NK-92 treated with Interleukin-12 subunit alpha and Interleukin-12 subunit beta, amount 100 ng/mL, for 24 hours (cell line): Measurements from ENCODE around the gene ZG16.
A peak's percentile ranks its signal among the peaks of the same experiment; 100 is the strongest.

Source experiments
- DNase-seq: peaks from one replicate; lab custom pipeline; 2025; lab: John Stamatoyannopoulos, UW

The ZG16 gene

DNA sequence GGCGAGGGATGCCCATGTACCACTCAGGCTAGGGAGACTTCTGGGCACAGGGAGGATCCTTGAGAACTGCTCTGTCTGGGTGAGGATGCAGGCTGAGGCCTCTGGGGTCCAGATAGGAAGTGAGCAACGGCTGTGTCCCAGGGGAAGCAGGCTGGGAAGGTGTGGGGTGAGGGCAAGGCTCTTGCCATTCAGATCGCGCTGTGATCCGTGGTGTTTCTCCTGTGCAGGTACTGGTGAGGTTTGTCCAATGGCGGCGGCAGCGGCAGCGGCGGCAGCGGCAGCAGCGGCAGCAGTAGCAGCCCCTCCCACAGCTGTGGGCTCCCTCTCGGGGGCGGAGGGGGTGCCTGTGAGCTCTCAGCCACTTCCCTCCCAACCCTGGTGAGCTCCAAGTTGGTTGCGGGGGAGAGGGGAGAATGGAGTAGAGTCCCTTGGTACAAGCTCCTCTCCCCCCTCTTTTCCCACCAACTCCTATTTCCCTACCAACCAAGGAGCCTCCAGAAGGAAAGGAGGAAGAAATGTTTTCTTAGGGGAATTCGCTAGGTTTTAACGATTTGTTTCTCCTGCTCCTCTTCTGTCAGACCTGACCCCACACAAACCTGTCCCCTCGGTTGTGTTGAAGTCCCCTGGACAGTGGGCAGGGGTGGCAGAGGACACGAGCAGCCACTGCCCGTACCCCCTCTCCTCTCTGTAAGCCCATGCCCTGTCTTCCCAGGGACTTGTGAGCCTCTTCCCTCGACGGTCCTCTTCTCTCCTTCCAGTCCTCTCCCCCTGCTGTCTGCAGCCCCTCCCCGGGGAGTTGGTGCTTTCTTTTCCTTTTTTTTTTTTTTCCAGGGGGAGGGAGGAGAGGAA, 32.0 kb downstream of the ZG16 start:
- DNase-seq, result no peak

DNA sequence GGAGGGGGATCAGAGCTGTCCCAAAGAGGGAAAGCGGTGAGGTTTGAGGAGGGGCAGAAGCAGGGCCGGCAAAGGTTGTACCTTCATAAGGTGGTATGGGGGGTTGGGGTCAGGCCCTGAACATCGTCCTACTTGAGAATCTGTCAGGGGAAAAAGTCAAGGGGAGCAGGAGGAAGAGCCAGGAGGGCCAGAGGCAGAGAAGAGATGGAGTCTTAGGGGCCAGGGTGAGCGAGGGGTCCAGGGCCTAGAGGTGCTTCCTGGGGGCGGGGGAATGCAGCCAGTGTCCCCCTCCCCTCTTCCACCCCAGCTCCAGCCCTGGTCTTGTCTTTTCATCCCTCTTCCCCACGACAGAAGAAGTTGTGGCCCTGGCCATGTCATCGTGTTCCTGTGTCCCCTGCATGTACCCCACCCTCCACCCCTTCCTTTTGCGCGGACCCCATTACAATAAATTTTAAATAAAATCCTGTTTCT, 32.7 kb downstream of the ZG16 start:
- no peak for DNase-seq

DNA sequence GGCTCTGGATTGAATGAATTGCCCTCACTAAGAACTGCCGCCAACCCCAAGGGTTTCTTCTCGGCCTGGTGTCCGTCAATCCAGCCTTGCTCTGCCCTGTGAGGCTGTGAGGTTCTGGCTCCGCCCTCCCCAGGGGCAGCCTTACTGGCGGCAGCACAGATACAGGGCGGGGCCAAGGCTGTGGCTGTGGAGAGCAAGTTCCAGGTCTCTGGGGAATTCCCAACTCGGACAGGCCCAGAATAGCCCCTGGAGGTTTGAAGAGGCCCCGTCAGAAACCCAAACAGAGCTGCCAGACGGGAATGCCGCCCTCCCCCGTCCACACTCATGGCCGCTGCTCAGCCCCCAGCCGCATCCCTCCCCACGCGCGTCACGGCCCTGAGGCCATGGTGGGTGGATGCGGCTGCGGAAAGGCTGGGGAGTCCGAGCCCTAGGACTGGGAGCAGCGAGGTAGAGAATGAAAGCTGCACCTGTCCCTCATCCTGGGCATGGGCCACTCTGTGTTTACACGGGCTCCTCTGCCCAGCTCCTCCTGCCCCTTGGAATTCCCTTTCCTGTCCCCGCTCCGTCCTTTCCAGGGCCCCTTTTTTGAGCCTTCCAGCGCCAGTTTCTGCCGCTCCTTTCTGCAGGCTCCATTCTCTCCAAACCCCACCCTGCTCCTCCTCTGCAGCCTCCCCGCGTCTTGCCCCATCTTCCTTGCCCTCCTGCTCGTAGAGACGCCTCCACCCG, 33.3 kb downstream of the ZG16 start:
- no peak for DNase-seq

DNA sequence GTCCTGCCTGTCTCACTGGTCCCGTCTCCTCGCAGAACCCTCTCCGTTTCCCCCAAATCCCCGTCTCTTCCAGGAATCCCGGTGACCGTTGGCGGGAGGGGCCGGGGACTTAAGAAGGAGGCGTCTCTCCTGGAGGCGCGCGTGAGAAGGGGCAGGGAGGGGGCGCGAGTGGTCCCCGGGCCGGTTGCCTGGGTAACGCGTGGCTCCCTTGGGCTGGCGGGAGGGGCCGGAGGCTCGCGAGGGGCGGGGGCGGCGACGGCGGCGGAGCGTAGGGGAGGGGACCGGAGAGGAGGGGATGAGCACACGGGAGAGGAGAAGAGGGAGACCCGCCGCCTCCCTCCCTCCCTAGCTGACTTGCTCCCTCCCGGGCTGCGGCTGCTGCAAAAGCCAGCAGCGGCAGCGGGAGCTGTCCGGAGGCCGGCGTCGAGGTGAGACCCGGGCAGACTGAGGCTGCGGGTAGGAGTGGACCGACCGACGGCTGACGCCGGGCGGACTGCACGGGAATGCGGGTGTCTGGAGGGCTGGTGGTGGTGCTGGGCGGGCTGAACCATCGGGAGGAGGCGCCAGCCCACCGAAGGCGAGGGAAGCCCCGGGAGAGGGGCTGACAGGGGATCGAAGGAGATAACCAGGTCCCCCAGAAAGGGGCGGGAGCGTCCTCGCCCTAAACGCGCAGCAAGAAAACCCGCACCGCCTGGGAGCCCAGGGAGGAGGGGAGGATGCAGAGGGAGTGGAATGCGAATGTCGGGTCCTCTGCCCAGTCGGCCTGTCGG, 34.0 kb downstream of the ZG16 start, which contains the start of gene PRRT2:
PRRT2 (plus strand) TSS at position 298 of the 770 bp plus-strand sequence. CDS start 862 bp downstream, outside the sequence.
- DNase-seq, result no peak

DNA sequence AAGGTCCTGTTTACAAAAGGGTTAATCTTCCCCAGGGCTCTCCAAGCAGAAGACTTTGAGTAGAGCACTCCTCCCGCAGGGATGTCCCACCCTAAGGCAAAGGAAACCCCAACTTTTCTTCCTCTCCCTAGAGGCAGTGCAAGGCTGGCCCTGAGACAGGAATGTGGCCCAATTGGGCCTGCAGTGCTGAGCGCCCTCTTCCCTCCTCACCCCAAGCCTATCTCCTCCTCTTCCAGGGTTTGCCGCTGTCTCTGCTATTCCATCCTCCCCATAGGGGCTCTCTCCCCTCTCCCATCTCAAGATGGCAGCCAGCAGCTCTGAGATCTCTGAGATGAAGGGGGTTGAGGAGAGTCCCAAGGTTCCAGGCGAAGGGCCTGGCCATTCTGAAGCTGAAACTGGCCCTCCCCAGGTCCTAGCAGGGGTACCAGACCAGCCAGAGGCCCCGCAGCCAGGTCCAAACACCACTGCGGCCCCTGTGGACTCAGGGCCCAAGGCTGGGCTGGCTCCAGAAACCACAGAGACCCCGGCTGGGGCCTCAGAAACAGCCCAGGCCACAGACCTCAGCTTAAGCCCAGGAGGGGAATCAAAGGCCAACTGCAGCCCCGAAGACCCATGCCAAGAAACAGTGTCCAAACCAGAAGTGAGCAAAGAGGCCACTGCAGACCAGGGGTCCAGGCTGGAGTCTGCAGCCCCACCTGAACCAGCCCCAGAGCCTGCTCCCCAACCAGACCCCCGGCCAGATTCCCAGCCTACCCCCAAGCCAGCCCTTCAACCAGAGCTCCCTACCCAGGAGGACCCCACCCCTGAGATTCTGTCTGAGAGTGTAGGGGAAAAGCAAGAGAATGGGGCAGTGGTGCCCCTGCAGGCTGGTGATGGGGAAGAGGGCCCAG, 34.9 kb downstream of the ZG16 start:
- DNase-seq, result no peak

DNA sequence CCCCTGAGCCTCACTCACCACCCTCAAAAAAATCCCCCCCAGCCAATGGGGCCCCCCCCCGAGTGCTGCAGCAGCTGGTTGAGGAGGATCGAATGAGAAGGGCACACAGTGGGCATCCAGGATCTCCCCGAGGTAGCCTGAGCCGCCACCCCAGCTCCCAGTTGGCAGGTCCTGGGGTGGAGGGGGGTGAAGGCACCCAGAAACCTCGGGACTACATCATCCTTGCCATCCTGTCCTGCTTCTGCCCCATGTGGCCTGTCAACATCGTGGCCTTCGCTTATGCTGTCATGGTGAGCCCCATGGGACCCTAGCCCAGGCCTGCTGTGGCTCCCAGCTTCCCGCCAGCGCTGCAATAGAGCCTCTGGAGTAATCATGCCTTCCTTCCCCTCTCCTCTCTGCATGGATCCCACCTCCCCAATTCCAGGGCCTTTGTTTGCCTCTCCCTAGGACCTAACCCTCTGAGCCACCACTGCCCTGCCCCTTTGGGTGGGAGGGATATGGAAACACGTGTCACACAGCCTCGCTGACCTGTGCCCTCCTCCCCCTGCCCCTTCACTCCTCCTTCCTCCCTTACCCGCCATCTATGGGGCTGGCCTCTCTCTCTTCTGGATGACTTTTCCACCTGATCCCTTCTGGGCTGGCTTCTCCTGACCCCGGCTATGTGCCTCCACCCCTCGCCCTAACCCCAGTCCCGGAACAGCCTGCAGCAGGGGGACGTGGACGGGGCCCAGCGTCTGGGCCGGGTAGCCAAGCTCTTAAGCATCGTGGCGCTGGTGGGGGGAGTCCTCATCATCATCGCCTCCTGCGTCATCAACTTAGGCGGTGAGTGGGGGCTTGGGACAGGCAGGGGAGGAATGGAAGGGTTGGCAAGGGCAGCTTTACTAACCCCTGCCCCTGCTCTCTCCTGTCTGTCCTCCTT, 35.8 kb downstream of the ZG16 start:
- no peak for DNase-seq

DNA sequence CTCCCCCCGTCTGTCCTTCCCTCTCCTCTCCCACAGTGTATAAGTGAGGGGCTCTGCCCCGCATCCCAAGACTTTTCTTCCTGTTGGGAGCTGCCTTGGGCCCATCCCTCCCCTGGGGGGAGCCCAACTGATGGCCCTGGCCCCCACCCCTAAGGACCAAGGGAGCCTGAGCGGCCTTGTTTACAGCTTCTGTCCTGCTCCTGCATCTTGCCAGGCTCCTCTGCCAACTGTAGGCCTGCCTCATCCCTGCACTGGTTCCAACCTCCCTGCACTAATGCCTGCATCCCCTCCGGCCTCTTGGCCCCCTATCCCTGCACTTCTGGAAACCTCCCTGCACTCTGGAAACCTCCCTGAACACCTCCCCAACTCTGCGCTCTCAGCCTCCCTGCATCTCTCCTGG, 36.5 kb downstream of the ZG16 start:
- no peak for DNase-seq

DNA sequence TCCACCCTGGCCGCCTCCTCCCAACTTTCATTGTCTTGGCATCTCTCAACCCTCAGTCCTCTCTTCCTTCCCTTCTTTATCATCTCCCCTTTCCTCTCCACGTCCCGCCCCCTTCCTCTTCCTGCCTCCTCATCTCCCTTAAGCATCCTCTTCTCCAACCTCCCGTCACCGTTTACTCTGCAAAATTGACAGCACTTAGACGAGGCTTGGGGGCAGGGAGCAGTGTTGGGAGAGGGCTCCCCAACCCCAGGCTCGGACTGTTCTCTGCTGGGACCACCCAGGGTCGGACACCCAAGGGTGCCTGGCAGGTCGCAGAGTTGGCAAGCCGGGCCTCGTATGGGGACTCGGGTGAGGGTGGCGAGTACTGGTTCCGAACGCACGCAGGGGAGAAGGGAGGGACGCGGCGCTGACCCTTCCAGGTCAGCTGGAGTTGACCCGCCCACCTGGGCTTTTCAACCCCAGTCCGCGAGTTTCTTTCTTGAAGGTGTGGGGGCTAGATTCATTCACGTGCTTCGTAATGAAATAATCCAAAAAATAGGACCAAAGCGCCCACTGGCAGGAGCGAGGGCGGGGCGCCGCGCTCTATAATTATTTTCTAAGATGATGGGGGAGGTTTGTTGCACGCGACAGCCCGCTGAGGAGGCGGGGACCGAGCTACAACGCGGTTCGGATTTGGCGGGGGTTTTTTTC, 37.1 kb downstream of the ZG16 start:
- no peak for DNase-seq

DNA sequence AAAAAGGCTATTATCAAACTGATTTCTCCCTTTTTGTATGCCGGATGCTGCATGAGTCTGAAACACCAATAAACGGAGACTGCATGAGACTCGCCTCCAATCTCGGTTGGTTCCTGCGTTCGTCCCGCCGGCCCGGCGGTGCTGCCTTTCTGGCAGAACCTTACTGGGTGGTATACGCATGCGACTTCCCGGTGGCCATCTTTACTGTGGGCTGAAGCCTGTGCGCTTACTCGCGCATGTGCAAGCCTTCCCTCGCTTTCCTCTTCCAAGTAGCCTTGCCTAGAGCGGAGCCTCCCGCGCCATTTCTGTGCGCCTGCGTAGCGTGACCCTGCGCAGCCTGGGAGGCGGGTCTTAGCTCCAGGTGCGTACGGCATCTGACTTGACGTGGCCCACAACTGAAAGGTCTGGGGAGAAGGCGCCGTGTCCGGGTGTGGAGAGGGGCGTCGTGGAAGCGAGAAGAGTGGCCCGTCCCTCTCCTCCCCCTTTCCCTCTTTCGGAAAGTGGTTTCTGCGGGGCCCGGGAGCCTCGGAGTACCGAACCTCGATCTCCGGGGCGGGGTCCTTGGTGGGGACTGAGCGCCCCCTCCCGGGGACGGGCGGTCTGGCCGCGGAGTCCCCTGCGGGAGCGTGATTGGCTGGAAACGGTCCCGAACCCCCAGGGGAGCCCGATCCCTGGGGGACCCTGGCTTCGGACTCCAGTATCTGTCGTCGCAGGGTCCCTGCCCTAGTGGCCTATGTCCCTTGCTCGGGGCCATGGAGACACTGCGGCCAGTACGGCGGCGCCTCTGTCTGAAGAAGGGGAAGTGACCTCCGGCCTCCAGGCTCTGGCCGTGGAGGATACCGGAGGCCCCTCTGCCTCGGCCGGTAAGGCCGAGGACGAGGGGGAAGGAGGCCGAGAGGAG, 38.0 kb downstream of the ZG16 start, which contains the start of gene PAGR1:
PAGR1 (plus strand) TSS at position 360 of the 901 bp plus-strand sequence; CDS start at position 734, 374 bp downstream.
- DNase-seq, result peak; percentile 98

DNA sequence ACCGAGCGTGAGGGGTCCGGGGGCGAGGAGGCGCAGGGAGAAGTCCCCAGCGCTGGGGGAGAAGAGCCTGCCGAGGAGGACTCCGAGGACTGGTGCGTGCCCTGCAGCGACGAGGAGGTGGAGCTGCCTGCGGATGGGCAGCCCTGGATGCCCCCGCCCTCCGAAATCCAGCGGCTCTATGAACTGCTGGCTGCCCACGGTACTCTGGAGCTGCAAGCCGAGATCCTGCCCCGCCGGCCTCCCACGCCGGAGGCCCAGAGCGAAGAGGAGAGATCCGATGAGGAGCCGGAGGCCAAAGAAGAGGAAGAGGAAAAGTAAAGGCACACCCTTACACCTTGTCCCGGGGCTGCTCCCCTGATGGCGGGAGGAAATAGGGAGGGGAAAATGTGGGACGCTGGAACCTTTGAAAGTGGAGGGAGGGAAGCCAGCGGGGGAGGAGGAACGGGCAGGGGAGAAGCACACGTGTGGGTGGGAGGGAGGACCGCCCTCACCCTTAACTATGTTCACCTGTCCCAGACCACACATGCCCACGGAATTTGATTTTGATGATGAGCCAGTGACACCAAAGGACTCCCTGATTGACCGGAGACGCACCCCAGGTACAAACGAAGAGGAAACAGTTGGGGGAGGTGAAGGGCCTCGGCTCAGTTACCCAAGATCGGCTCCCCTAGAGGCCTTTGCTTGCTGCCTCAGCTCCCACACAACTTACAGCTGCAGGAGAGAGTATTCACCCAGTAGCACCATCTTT, 38.8 kb downstream of the ZG16 start:
- peak; percentile 60 for DNase-seq

DNA sequence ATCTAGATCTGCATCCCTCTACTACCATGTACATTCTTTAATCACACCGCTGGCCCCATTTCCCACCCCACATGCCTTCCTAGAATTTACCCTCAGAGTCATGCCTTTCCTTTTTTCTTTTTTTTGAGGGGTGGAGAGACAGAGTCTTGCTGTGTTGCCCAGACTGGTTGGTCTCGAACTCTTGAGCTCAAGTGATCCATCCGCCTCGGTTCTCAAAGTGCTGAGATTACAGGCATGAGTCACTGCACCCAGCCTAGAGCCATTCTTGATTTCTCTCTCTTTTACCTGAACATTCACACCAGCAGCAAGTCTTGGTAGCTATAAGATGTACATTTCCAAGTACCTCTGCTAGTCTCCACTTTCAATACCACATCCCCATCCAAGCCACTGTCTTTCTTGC, 40.0 kb downstream of the ZG16 start:
- DNase-seq, result no peak

DNA sequence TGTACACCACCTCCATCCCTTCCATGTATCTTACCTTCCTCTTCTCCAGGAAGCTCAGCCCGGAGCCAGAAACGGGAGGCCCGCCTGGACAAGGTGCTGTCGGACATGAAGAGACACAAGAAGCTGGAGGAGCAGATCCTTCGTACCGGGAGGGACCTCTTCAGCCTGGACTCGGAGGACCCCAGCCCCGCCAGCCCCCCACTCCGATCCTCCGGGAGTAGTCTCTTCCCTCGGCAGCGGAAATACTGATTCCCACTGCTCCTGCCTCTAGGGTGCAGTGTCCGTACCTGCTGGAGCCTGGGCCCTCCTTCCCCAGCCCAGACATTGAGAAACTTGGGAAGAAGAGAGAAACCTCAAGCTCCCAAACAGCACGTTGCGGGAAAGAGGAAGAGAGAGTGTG, 41.5 kb downstream of the ZG16 start:
- DNase-seq, result no peak

DNA sequence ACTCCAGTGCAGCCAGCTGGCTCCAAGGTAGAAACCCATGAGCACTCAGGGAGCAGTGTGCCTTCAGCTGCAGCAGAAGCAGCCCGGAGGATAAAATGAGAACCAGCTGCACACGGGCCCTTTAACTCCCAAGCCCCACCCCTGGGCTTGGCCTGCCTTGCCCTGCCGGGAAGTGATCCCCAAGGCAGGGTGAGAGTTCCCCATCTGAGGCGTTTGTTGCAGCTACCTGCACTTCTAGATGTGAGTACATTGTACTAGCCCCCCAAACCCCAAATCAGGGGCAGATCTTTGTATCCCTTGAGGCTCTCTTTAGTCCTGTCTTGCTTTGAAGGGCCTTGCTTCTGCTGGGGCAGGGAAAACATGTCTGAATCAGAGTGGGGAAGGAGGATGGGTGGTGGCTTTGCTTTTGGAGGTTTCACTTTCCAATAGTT, 42.2 kb downstream of the ZG16 start, which contains the start of gene MVP:
MVP (plus strand) TSS at position 192 of the 431 bp plus-strand sequence. CDS start 10,088 bp downstream, outside the sequence.
- DNase-seq, result no peak

DNA sequence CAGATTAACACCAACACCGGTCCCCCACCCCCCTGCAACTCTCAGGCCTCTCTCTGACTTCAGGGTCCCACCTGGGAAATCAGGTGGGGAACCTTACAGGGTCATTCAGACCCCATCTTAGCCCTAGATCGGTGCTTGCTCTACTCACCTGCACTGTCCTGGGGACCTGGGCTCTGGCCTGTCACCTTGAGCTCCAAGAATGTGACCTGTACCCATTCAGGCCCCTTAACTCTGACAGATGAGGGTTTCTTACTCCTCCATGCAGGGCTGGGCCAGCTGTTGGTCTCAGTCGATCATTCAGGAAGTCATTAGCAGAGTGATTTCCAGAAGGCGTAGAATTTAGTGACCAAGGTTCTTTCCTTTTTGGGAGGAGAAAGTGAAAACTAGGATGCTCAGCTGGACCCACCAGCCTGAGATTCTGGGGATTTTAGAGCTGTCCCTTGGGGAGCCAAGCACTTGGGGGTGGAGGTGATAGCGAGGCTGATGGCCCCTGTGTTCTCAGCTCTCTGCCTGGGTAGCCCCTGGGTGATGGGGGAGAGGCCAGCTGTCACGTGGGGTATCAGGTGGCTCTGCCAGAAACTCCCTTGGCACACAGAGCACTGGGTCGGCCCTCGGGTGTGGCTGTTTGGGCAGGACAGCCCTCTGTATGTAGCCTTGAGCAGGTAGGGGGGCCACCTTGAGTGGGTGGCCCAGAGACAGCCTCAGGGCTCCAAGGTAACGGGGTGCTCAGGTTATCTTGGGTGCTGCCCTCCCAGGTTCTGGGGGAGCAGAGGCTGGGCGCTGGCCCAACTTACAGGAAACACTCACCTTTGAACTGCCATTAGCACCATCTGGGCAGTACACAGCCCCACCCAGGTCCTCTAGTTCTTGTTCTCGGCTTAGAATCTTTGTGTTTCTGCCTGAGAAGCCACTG, 42.9 kb downstream of the ZG16 start:
- no peak for DNase-seq

DNA sequence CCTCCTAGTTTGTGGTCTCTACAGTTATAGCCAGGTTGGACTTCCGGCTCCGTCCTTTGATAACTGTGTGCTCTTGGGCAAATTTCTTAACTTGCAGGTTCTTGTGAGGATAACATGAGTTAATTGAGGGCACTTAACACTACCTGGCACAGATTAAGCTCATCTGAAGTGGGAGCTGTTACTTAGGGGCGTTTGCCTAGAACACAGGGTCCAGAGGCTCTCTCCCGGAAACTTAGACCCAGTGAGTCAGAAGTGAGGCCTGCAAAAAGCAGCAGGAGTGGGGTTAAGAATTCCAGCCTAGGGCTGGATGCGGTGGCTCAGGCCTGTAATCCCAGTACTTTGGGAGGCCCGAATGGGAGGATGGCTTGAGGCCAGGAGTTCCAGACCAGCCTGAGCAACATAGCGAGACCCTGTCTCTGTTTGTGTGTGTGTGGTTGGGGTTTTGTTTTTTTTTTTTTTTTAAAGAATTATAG, 43.6 kb downstream of the ZG16 start:
- DNase-seq, result no peak

DNA sequence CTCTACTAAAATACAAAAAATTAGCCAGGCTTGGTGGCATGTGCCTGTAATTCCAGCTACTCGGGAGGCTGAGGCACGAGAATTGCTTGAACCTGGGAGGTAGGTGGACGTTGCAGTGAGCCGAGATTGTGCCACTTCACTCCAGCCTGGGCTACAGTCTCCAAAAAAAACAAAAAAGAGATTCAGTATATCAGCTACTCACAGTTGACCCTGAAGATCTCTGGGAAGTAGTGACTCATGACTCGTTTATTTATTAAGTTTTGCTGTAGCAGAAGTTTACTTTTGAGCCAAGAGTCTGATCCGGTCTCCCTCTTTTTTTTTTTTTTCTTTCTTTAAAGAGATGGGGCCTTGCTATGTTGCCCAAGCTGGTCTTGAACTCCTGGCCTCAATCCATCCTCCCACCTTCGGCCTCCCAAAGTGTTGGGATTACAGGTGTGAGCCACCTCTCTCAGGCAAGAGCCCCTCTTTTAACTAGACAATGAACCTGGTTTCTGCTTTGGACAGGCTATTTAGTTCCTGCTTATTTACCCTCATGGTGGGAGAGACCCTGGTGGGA, 46.6 kb downstream of the ZG16 start:
- DNase-seq, result no peak
